WTC11 (cell line): Measurements from ENCODE around the gene MBP. TPM values are rescaled to one million over a fixed set of nuclear protein-coding genes. Genes with fewer than 3 reads are reported as not detected.

Source experiments
- ATAC-seq: fragments of 200-7000 bp; cut with Tn5 transposase; 2 replicates; pipeline ENCODE4 v1.10.0; 2021; ENCODE audit warnings: mild to moderate bottlenecking, moderate library complexity
- CTCF ChIA-PET: fragments of 300-600 bp; sonication (Branson Sonifier 250); formaldehyde crosslinking; loops from one replicate; lab custom pipeline; 2021; ENCODE audit warnings: antibody characterized with exemption; lab: Charles Lee
- POLR2A ChIA-PET: fragments of 350-600 bp; sonication (Branson Sonifier 250); formaldehyde crosslinking; loops from one replicate; lab custom pipeline; 2021; ENCODE audit warnings: antibody characterized with exemption; lab: Charles Lee
- DNase-seq: peaks from one replicate; pipeline ENCODE4 v3.0.0; 2021; ENCODE audit warnings: low spot score
- H3K27ac Mint-ChIP-seq: 2 replicates; pipeline ENCODE4 v1.8.0; 2021; ENCODE audit warnings: mixed read lengths
- H3K27me3 Mint-ChIP-seq: 2 replicates; pipeline ENCODE4 v1.8.0; 2021; ENCODE audit warnings: low read depth, mild to moderate bottlenecking, moderate library complexity, mixed read lengths
- H3K36me3 Mint-ChIP-seq: 2 replicates; pipeline ENCODE4 v1.8.0; 2021; ENCODE audit warnings: mixed read lengths
- H3K4me1 Mint-ChIP-seq: 2 replicates; pipeline ENCODE4 v1.8.0; 2022; ENCODE audit warnings: mixed read lengths
- H3K4me3 Mint-ChIP-seq: 2 replicates; pipeline ENCODE4 v1.8.0; 2021; ENCODE audit warnings: mild to moderate bottlenecking, moderate library complexity, mixed read lengths
- H3K9me3 Mint-ChIP-seq: 2 replicates; pipeline ENCODE4 v1.8.0; 2021; ENCODE audit warnings: mixed read lengths
- ATF6 ChIP-seq: sonication (generic); formaldehyde crosslinking; IDR thresholded peaks from 2 replicates; pipeline ENCODE4 v1.8.1; 2023; ENCODE audit warnings: mild to moderate bottlenecking, missing genetic modification reagents
- CBFB ChIP-seq: sonication (generic); formaldehyde crosslinking; IDR thresholded peaks from 2 replicates; pipeline ENCODE4 v1.8.1; 2022; ENCODE audit warnings: mild to moderate bottlenecking, low read depth, missing genetic modification reagents
- E2F4 ChIP-seq: sonication (generic); formaldehyde crosslinking; IDR thresholded peaks from 2 replicates; pipeline ENCODE4 v1.8.1; 2022; ENCODE audit warnings: low read depth, mild to moderate bottlenecking, moderate library complexity, missing genetic modification reagents, borderline replicate concordance
- ELF4 ChIP-seq: sonication (generic); formaldehyde crosslinking; IDR thresholded peaks from 2 replicates; pipeline ENCODE4 v1.8.1; 2022; ENCODE audit warnings: low read depth, mild to moderate bottlenecking, moderate library complexity, missing genetic modification reagents
- JAZF1 ChIP-seq: fragments of 250-450 bp; sonication (Bioruptor Pico); IDR thresholded peaks from 2 replicates; pipeline ENCODE4 v1.9.0; 2021; ENCODE audit warnings: moderate library complexity, mild to moderate bottlenecking, inconsistent platforms
- KAT7 ChIP-seq: sonication (generic); formaldehyde crosslinking; IDR thresholded peaks from 2 replicates; pipeline ENCODE4 v1.8.1; 2023; ENCODE audit warnings: missing genetic modification reagents, mild to moderate bottlenecking, borderline replicate concordance
- NFATC4 ChIP-seq: fragments of 250-450 bp; sonication (Bioruptor Pico); IDR thresholded peaks from 2 replicates; pipeline ENCODE4 v1.9.0; 2021; ENCODE audit warnings: mild to moderate bottlenecking
- NFE2L1 ChIP-seq: sonication (generic); formaldehyde crosslinking; IDR thresholded peaks from 2 replicates; pipeline ENCODE4 v1.8.1; 2023; ENCODE audit warnings: missing genetic modification reagents
- NFYB ChIP-seq: sonication (generic); formaldehyde crosslinking; conservative IDR thresholded peaks from 2 replicates; pipeline ENCODE4 v1.8.0; 2022; ENCODE audit warnings: low read depth, missing genetic modification reagents
- NR2C2 ChIP-seq: sonication (generic); formaldehyde crosslinking; IDR thresholded peaks from 2 replicates; pipeline ENCODE4 v1.8.0; 2022; ENCODE audit warnings: mild to moderate bottlenecking, missing genetic modification reagents
- SMAD3 ChIP-seq: sonication (generic); formaldehyde crosslinking; IDR thresholded peaks from 2 replicates; pipeline ENCODE4 v1.8.0; 2022; ENCODE audit warnings: missing genetic modification reagents, mild to moderate bottlenecking, borderline replicate concordance
- ZNF219 ChIP-seq: sonication (generic); formaldehyde crosslinking; IDR thresholded peaks from 2 replicates; pipeline ENCODE4 v1.8.0; 2023; ENCODE audit warnings: missing genetic modification reagents, mild to moderate bottlenecking, borderline replicate concordance
- ZNF423 ChIP-seq: fragments of 250-450 bp; sonication (Bioruptor Pico); IDR thresholded peaks from 2 replicates; pipeline ENCODE4 v2.1.2; 2022; ENCODE audit warnings: mild to moderate bottlenecking, moderate library complexity
- ZNF671 ChIP-seq: fragments of 250-450 bp; sonication (Bioruptor Pico); IDR thresholded peaks from 2 replicates; pipeline ENCODE4 v1.8.0; 2021; ENCODE audit warnings: mild to moderate bottlenecking
- total RNA-seq: library from RNA; stranded (reverse); gene quantifications from 3 replicates; pipeline ENCODE4 v1.2.3, GENCODE V29; 2021
- TF ChIP-seq, protein P1 (sequence below): sonication (generic); formaldehyde crosslinking; IDR thresholded peaks from 2 replicates; pipeline ENCODE4 v1.8.0; 2023; ENCODE audit warnings: missing genetic modification reagents
- TF ChIP-seq, protein P2 (sequence below): sonication (generic); formaldehyde crosslinking; IDR thresholded peaks from 2 replicates; pipeline ENCODE4 v1.8.0; 2023; ENCODE audit warnings: mild to moderate bottlenecking, missing genetic modification reagents
- TF ChIP-seq, protein P3 (sequence below): sonication (generic); formaldehyde crosslinking; conservative IDR thresholded peaks from 2 replicates; pipeline ENCODE4 v1.8.1; 2022; ENCODE audit warnings: mild to moderate bottlenecking, missing genetic modification reagents
- TF ChIP-seq, protein P4 (sequence below): fragments of 250-450 bp; sonication (Bioruptor Pico); IDR thresholded peaks from 2 replicates; pipeline ENCODE4 v1.9.0; 2021; ENCODE audit warnings: moderate library complexity, mild to moderate bottlenecking, inconsistent platforms, borderline replicate concordance
- TF ChIP-seq, protein P5 (sequence below): fragments of 250-450 bp; sonication (Bioruptor Pico); IDR thresholded peaks from 2 replicates; pipeline ENCODE4 v1.9.0; 2021; ENCODE audit warnings: mild to moderate bottlenecking, borderline replicate concordance
- TF ChIP-seq, protein P6 (sequence below): fragments of 250-450 bp; sonication (Bioruptor Pico); IDR thresholded peaks from 2 replicates; pipeline ENCODE4 v1.9.0; 2021; ENCODE audit warnings: mild to moderate bottlenecking
- TF ChIP-seq, protein P7 (sequence below): sonication (generic); formaldehyde crosslinking; conservative IDR thresholded peaks from 2 replicates; pipeline ENCODE4 v1.8.1; 2023; ENCODE audit warnings: mild to moderate bottlenecking, low read depth, missing genetic modification reagents, moderate library complexity

Gene MBP
- total RNA-seq, 1 experiment from 2014 or later: 19.6 TPM

DNA sequence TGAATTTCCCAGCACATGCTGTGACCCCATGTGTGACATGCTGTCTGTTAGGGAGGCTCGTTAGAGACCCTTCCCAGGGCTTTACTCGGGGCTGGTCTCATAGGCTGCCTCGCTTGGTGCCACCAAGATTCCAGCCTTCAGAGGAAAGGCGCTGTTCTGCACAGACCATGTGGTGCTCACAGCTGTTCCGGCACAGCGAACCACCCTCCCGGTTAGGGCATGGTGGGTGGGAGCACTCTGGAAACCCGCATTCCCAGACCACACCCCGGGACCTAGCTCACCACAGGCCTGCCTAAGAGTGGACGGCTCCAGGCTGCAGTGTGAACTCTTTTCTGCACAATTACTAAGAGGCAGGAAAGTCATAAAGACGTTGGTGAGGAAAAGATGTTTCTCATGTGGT lies 112.0 kb downstream of the MBP start:
- DNase-seq: no peak
- Mint-ChIP-seq H3K9me3 (peaks cover 17% of the 10 kb centered on the region), H3K36me3 (peaks cover 12% of the 10 kb centered on the region), H3K27ac (no peak overlapping the region), H3K27me3 (no peaks in the 10 kb centered on the region; the same call in 1 of the 2 replicates), H3K4me3 (no peak overlapping the region), H3K4me1 (peaks cover 11% of the 10 kb centered on the region)
- ChIA-PET CTCF (no interaction called here), POLR2A (interaction anchor here (1.0 kb wide), 1 partner anchor 11 kb away, joined by 3 read pairs; no protein-coding TSS in a partner anchor)
- TF ChIP-seq NR2C2 (no peak), ELF4 (CRISPR knock-in tag) (no peak), NFE2L1 (CRISPR knock-in tag) (no peak), E2F4 (CRISPR knock-in tag) (no peak), JAZF1 (CRISPR knock-in tag) (no peak), NFATC4 (CRISPR knock-in tag) (no peak), SMAD3 (CRISPR knock-in tag) (no peak), NFYB (CRISPR knock-in tag) (no peak)
- TF ChIP-seq, protein P1, sequence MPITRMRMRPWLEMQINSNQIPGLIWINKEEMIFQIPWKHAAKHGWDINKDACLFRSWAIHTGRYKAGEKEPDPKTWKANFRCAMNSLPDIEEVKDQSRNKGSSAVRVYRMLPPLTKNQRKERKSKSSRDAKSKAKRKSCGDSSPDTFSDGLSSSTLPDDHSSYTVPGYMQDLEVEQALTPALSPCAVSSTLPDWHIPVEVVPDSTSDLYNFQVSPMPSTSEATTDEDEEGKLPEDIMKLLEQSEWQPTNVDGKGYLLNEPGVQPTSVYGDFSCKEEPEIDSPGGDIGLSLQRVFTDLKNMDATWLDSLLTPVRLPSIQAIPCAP: no peak
- TF ChIP-seq, protein P2, sequence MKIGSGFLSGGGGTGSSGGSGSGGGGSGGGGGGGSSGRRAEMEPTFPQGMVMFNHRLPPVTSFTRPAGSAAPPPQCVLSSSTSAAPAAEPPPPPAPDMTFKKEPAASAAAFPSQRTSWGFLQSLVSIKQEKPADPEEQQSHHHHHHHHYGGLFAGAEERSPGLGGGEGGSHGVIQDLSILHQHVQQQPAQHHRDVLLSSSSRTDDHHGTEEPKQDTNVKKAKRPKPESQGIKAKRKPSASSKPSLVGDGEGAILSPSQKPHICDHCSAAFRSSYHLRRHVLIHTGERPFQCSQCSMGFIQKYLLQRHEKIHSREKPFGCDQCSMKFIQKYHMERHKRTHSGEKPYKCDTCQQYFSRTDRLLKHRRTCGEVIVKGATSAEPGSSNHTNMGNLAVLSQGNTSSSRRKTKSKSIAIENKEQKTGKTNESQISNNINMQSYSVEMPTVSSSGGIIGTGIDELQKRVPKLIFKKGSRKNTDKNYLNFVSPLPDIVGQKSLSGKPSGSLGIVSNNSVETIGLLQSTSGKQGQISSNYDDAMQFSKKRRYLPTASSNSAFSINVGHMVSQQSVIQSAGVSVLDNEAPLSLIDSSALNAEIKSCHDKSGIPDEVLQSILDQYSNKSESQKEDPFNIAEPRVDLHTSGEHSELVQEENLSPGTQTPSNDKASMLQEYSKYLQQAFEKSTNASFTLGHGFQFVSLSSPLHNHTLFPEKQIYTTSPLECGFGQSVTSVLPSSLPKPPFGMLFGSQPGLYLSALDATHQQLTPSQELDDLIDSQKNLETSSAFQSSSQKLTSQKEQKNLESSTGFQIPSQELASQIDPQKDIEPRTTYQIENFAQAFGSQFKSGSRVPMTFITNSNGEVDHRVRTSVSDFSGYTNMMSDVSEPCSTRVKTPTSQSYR (CRISPR knock-in tag): no peak
- TF ChIP-seq, protein P3, sequence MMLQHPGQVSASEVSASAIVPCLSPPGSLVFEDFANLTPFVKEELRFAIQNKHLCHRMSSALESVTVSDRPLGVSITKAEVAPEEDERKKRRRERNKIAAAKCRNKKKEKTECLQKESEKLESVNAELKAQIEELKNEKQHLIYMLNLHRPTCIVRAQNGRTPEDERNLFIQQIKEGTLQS (CRISPR knock-in tag): no peak
- TF ChIP-seq, protein P4, sequence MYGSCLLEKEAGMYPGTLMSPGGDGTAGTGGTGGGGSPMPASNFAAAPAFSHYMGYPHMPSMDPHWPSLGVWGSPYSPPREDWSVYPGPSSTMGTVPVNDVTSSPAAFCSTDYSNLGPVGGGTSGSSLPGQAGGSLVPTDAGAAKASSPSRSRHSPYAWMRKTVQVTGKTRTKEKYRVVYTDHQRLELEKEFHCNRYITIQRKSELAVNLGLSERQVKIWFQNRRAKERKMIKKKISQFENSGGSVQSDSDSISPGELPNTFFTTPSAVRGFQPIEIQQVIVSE: no peak
- TF ChIP-seq, protein P5, sequence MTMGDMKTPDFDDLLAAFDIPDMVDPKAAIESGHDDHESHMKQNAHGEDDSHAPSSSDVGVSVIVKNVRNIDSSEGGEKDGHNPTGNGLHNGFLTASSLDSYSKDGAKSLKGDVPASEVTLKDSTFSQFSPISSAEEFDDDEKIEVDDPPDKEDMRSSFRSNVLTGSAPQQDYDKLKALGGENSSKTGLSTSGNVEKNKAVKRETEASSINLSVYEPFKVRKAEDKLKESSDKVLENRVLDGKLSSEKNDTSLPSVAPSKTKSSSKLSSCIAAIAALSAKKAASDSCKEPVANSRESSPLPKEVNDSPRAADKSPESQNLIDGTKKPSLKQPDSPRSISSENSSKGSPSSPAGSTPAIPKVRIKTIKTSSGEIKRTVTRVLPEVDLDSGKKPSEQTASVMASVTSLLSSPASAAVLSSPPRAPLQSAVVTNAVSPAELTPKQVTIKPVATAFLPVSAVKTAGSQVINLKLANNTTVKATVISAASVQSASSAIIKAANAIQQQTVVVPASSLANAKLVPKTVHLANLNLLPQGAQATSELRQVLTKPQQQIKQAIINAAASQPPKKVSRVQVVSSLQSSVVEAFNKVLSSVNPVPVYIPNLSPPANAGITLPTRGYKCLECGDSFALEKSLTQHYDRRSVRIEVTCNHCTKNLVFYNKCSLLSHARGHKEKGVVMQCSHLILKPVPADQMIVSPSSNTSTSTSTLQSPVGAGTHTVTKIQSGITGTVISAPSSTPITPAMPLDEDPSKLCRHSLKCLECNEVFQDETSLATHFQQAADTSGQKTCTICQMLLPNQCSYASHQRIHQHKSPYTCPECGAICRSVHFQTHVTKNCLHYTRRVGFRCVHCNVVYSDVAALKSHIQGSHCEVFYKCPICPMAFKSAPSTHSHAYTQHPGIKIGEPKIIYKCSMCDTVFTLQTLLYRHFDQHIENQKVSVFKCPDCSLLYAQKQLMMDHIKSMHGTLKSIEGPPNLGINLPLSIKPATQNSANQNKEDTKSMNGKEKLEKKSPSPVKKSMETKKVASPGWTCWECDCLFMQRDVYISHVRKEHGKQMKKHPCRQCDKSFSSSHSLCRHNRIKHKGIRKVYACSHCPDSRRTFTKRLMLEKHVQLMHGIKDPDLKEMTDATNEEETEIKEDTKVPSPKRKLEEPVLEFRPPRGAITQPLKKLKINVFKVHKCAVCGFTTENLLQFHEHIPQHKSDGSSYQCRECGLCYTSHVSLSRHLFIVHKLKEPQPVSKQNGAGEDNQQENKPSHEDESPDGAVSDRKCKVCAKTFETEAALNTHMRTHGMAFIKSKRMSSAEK (CRISPR knock-in tag): no peak
- no peak for ATAC-seq

- POLR2A ChIA-PET: no interaction called here
- no peak for ATAC-seq
- peaks cover 12% of the 10 kb centered on the region for H3K36me3 Mint-ChIP-seq
- no peaks in the 10 kb centered on the region; the same call in 1 of the 2 replicates for H3K27me3 Mint-ChIP-seq
- H3K4me3 Mint-ChIP-seq: no peak overlapping the region
- no peak overlapping the region for H3K27ac Mint-ChIP-seq
- CTCF ChIA-PET: no interaction called here
- no peak for DNase-seq
- peaks cover 17% of the 10 kb centered on the region for H3K9me3 Mint-ChIP-seq
- peaks cover 11% of the 10 kb centered on the region for H3K4me1 Mint-ChIP-seq
- TF ChIP-seq ZNF423 (CRISPR knock-in tag) (no peak), CBFB (no peak), KAT7 (CRISPR knock-in tag) (no peak), ATF6 (CRISPR knock-in tag) (no peak), ZNF219 (CRISPR knock-in tag) (no peak), ZNF671 (no peak)
- TF ChIP-seq, protein P6, sequence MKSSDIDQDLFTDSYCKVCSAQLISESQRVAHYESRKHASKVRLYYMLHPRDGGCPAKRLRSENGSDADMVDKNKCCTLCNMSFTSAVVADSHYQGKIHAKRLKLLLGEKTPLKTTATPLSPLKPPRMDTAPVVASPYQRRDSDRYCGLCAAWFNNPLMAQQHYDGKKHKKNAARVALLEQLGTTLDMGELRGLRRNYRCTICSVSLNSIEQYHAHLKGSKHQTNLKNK: no peak
- TF ChIP-seq, protein P7, sequence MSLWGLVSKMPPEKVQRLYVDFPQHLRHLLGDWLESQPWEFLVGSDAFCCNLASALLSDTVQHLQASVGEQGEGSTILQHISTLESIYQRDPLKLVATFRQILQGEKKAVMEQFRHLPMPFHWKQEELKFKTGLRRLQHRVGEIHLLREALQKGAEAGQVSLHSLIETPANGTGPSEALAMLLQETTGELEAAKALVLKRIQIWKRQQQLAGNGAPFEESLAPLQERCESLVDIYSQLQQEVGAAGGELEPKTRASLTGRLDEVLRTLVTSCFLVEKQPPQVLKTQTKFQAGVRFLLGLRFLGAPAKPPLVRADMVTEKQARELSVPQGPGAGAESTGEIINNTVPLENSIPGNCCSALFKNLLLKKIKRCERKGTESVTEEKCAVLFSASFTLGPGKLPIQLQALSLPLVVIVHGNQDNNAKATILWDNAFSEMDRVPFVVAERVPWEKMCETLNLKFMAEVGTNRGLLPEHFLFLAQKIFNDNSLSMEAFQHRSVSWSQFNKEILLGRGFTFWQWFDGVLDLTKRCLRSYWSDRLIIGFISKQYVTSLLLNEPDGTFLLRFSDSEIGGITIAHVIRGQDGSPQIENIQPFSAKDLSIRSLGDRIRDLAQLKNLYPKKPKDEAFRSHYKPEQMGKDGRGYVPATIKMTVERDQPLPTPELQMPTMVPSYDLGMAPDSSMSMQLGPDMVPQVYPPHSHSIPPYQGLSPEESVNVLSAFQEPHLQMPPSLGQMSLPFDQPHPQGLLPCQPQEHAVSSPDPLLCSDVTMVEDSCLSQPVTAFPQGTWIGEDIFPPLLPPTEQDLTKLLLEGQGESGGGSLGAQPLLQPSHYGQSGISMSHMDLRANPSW: no peak
Measured at GRCh38 chr18:77019641-77020040, 112.9 kb downstream of the MBP start.
